Measurements from ENCODE around the gene MANBA.
"Not testable (repeated sequence)": the region's sequence is repeated elsewhere in the genome, so short reads cannot be mapped to it uniquely, and the experiment has no call there.

The MANBA gene

GRCh38 chr4:102718833-102719575 is 41.8 kb downstream of the MANBA start:
- DNase-seq, result not testable (repeated sequence)

GRCh38 chr4:102717448-102718092 is 43.2 kb downstream of the MANBA start:
- DNase-seq, result no peak

DNA sequence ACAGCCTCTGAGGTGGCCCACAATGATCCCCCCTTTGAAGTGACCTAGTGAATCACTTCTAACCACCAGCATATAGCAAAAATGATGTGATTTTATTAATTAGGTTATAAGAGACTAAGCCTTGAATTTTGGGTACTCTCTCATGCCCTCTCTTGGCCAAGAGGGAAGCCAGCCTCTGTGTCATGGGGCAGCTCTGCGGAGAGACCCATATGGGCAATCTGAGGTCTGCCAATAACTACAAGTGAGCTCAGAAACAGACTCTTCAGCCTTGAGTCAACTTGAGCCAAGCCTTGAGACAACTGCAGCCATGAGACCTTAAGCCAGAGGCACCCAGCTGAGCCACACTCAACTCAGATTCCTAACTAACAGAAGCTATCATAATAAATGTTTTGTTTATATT is 45.7 kb downstream of the MANBA start:
- no peak for DNase-seq

DNA sequence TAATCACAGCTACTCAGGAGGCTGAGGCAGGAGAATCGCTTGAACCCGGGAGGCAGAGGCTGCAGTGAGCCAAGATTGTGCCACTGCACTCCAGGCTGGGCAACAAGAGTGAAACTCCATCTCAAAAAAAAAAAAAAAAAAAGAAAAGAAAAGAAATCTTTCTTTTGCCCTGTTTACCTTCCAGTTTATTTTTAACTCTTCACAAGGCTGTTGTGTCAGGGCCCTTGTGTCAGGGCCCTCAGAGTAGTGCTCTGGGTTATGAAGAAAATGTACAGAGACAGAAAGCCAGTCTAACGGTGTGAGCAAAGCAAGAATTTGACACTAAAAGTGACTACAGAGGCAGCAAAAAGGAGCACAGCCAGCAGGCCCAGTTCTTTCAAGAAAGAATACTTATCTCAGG is 47.0 kb downstream of the MANBA start:
- not testable (repeated sequence) for DNase-seq

GRCh38 chr4:102713096-102713495 is 47.7 kb downstream of the MANBA start:
- no peak for DNase-seq

DNA sequence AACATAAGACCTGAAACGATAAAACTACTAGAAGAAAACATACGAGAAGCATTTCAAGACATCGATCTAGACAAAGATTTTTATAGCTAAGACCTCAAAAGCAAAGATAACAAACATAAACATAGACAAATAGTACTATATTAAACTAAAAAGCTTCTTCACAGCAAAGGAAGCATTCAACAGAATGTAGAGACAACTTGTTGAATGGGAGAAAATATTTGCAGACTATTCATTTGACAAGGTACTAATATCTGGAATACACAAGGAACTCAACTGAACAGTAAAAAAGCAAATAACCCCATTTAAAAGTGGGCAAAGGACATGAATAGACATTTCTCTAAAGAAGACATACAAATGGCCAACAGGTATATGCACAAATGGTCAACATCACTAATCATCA is 49.8 kb downstream of the MANBA start:
- no peak for DNase-seq

DNA sequence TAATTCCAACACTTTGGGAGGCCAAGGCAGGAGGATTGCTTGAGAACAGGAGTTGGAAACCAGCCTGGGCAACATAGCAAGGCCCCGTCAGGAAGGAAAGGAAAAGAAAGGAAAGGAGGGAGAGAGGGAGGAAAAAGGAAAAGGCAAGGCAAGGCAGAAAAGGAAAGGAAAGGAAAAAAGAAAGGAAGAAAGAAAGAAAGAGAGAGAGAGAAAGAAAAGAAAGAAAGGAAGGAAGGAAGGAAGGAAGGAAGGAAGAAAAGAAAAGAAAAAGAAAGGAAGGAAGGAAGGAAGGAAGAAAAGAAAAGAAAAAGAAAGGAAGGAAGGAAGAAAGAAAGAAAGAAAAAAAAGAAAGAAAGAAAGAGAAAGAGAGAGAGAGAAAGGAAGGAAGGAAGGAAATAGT is 51.7 kb downstream of the MANBA start:
- not testable (repeated sequence) for DNase-seq

GRCh38 chr4:102707150-102707549 is 53.6 kb downstream of the MANBA start:
- DNase-seq, result no peak

DNA sequence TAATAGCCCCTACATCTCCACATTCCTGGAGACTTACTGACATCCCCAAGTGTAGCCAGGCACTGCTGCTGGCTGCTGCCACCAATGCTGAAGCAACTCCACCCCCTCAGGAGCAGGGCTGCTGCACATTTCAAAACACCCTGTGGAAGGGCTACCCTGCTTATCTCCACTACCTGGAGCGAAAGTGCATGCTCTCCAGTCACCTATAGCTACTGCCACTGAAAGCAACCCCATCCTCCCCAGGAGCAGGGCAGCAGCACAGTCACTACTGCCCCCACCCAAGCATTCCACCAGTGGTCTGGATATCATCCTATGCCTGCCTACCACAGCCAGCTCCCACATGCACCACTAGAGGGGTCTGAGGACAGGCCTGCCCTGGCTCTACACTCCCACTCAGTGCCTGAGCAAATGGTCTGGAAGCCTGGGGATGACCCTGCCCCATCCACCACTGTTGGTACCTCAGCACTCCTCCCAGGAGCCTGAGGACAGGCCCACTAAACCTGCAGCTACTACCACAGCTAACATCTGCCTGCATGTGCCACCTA is 55.3 kb downstream of the MANBA start:
- no peak for DNase-seq

GRCh38 chr4:102696758-102697157 is 64.0 kb downstream of the MANBA start:
- no peak for DNase-seq

GRCh38 chr4:102694791-102695190 is 66.0 kb downstream of the MANBA start:
- no peak for DNase-seq

- no peak for DNase-seq
These were observed 66.9 kb downstream of the MANBA start for GRCh38 chr4:102693861-102694260.

GRCh38 chr4:102693262-102693850 is 67.4 kb downstream of the MANBA start:
- DNase-seq, result no peak

- no peak for DNase-seq
These were observed 68.3 kb downstream of the MANBA start for GRCh38 chr4:102692474-102692873.

DNA sequence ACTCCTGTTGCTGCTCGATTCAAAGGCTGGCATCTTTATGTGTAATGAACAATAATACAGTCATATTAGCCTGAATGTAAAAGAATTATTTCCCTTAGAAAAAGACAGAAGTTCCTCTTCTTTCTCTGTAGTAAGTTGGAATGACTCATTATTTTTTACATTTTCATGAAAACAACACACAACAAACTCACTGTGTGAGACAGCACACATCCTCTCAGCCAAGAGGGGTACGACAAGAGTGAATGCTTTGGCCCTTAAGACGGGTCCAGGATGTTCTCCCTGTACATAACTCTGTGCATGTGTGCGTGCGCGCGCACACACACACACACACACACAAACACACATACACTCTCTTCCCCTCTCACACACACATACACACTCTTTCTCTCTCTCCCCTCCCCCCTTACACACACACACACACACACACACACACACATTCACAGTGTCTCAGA is 72.8 kb downstream of the MANBA start:
- DNase-seq, result no peak

GRCh38 chr4:102687373-102687981 is 73.3 kb downstream of the MANBA start:
- no peak for DNase-seq

GRCh38 chr4:102685768-102686167 is 75.0 kb downstream of the MANBA start:
- no peak for DNase-seq

- no peak for DNase-seq
These were observed 76.1 kb downstream of the MANBA start for GRCh38 chr4:102684610-102685052.

- DNase-seq, result no peak
These were observed 76.7 kb downstream of the MANBA start for GRCh38 chr4:102683881-102684609.

- DNase-seq, result no peak
These were observed 82.0 kb downstream of the MANBA start for GRCh38 chr4:102678695-102679335.

DNA sequence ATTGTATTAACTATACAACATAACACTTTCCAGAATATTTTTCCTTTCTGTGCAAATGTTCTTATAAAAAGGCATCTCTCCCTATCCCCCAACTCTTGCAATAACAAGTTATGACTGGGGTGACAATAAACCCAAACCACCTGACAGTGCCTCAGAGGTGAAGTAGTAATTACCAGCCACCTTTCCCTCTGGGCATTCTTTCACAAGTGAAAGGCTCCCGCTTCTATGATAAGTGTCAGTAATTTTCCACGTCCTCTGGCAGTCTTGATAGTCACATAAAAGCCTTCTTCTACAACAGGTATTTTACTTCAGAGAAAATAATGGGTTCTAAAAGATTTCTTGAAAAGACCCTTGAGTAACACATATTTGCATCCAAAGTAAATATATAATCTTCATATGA is 82.7 kb downstream of the MANBA start:
- DNase-seq, result no peak

DNA sequence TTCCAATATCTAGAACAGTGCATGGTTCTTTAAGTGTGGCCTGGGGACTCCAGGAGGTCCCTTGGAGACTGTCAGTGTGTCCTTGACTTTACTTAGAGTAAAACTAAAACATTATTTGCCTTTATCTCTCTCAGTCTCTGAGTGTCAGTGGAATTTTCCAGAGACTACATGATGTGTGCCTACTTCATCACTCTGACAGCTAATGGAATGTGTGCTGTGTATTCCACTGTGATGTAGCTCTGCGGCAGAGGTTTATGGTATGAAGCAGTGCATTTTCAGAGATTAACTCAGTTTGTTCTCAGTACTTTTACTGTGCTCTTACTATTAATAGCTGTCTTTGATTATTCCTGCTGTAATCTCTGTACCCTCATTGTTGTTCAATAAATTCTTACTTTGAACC is 85.6 kb downstream of the MANBA start:
- no peak for DNase-seq

Measured in DMS153 (cell line).